H9 (cell line): ENCODE measurements around the gene JAML. TPM values are rescaled to one million over a fixed set of nuclear protein-coding genes. Genes with fewer than 3 reads are reported as not detected.

ENCODE experiments used
- DNase-seq: peaks from one replicate; pipeline ENCODE4 v3.0.0-alpha.2; 2017
- H2AFZ ChIP-seq: one replicate; pipeline ENCODE4 v1.6.1; 2013; ENCODE audit warnings: mild to moderate bottlenecking, low read length, control low read depth, moderate library complexity
- H2AK5ac ChIP-seq: 2 replicates; pipeline ENCODE4 v1.6.1; 2013; ENCODE audit warnings: low read length, control low read depth, mixed read lengths; ENCODE audit not compliant: insufficient read length
- H2BK120ac ChIP-seq: one replicate; pipeline ENCODE4 v1.6.1; 2013; ENCODE audit warnings: low read depth, mild to moderate bottlenecking, low read length, control low read depth, inconsistent platforms; ENCODE audit not compliant: poor library complexity, severe bottlenecking
- H2BK12ac ChIP-seq: 2 replicates; pipeline ENCODE4 v1.6.1; 2013; ENCODE audit warnings: low read length, control low read depth, mixed read lengths, low read depth; ENCODE audit not compliant: insufficient read length
- H2BK15ac ChIP-seq: 2 replicates; pipeline ENCODE4 v1.6.1; 2013; ENCODE audit warnings: low read depth, low read length, control low read depth
- H2BK20ac ChIP-seq: one replicate; pipeline ENCODE4 v1.6.1; 2013; ENCODE audit warnings: low read depth, mild to moderate bottlenecking, low read length, control low read depth, inconsistent platforms; ENCODE audit not compliant: poor library complexity, severe bottlenecking
- H2BK5ac ChIP-seq: 2 replicates; pipeline ENCODE4 v1.6.1; 2013; ENCODE audit warnings: low read length, control low read depth, mixed read lengths; ENCODE audit not compliant: insufficient read length
- H3K14ac ChIP-seq: 2 replicates; pipeline ENCODE4 v1.6.1; 2013; ENCODE audit warnings: low read length, control low read depth; ENCODE audit not compliant: insufficient read depth
- H3K18ac ChIP-seq: 2 replicates; pipeline ENCODE4 v1.6.1; 2013; ENCODE audit warnings: low read depth, mild to moderate bottlenecking, mixed read lengths, low read length, control low read depth; ENCODE audit not compliant: insufficient read length
- H3K23ac ChIP-seq: 2 replicates; pipeline ENCODE4 v1.6.1; 2013; ENCODE audit warnings: low read length, control low read depth, mixed read lengths, low read depth; ENCODE audit not compliant: insufficient read length
- H3K23me2 ChIP-seq: 2 replicates; pipeline ENCODE4 v1.6.1; 2013; ENCODE audit warnings: low read depth, mild to moderate bottlenecking, mixed read lengths, low read length, control low read depth; ENCODE audit not compliant: insufficient read length, poor library complexity, severe bottlenecking
- H3K27ac ChIP-seq: 2 replicates; pipeline ENCODE4 v1.5.1; 2013; ENCODE audit warnings: low read length, control low read depth, mixed read lengths, low read depth; ENCODE audit not compliant: insufficient read length
- H3K27me3 ChIP-seq: 2 replicates; pipeline ENCODE4 v1.6.1; 2013; ENCODE audit warnings: low read length, control low read depth, inconsistent platforms; ENCODE audit not compliant: insufficient read depth
- H3K4ac ChIP-seq: 2 replicates; pipeline ENCODE4 v1.6.1; 2013; ENCODE audit warnings: low read depth, mild to moderate bottlenecking, control low read depth, inconsistent platforms, low read length, moderate library complexity
- H3K4me1 ChIP-seq: 2 replicates; pipeline ENCODE4 v1.6.1; 2013; ENCODE audit warnings: low read length, control low read depth, inconsistent platforms; ENCODE audit not compliant: insufficient read depth
- H3K4me2 ChIP-seq: 2 replicates; pipeline ENCODE4 v1.6.1; 2013; ENCODE audit warnings: low read length, control low read depth, mixed read lengths; ENCODE audit not compliant: insufficient read length, insufficient read depth
- H3K56ac ChIP-seq: 2 replicates; pipeline ENCODE4 v1.6.1; 2013; ENCODE audit warnings: low read depth, mild to moderate bottlenecking, mixed read lengths, low read length, control low read depth; ENCODE audit not compliant: insufficient read length
- H3K79me1 ChIP-seq: 2 replicates; pipeline ENCODE4 v1.6.1; 2013; ENCODE audit warnings: low read depth, mild to moderate bottlenecking, moderate library complexity, low read length, control low read depth, inconsistent platforms; ENCODE audit not compliant: insufficient read depth, poor library complexity, severe bottlenecking
- H3K79me2 ChIP-seq: 2 replicates; pipeline ENCODE4 v1.6.1; 2013; ENCODE audit warnings: low read length, control low read depth, inconsistent platforms; ENCODE audit not compliant: insufficient read depth
- H3K9ac ChIP-seq: 2 replicates; pipeline ENCODE4 v1.6.1; 2013; ENCODE audit warnings: low read length, control low read depth, mixed read lengths; ENCODE audit not compliant: insufficient read length; ENCODE audit errors: extremely low read depth
- H3K9me3 ChIP-seq: one replicate; pipeline ENCODE4 v1.6.1; 2013; ENCODE audit warnings: low read depth, low read length, inconsistent platforms; ENCODE audit not compliant: control insufficient read depth
- H3T11ph ChIP-seq: one replicate; pipeline ENCODE4 v1.6.1; 2013; ENCODE audit warnings: mild to moderate bottlenecking, low read length, control low read depth, inconsistent platforms
- H4K20me1 ChIP-seq: one replicate; pipeline ENCODE4 v1.6.1; 2013; ENCODE audit not compliant: control insufficient read depth, insufficient read length, insufficient read depth
- H4K5ac ChIP-seq: 2 replicates; pipeline ENCODE4 v1.6.1; 2013; ENCODE audit warnings: low read depth, mild to moderate bottlenecking, mixed read lengths, low read length, control low read depth; ENCODE audit not compliant: insufficient read length
- H4K8ac ChIP-seq: replicated peaks from 2 replicates; pipeline ENCODE4 v1.6.1; 2013; ENCODE audit warnings: low read length, control low read depth, mixed read lengths, low read depth; ENCODE audit not compliant: insufficient read length
- H4K91ac ChIP-seq: 2 replicates; pipeline ENCODE4 v1.6.1; 2013; ENCODE audit warnings: low read depth, mild to moderate bottlenecking, moderate library complexity, mixed read lengths, low read length, control low read depth; ENCODE audit not compliant: insufficient read length
- H3K27ac Mint-ChIP-seq, 3 experiments: 2 replicates in 2 of 3; 3 replicates in 1 of 3; pipeline ENCODE4 v1.8.0; 2020 to 2021; ENCODE audit warnings: mixed read lengths in 3 of 3, mild to moderate bottlenecking in 1 of 3, moderate library complexity in 1 of 3
- H3K27me3 Mint-ChIP-seq: 2 replicates; pipeline ENCODE4 v1.8.0; 2021; ENCODE audit warnings: low read depth, mild to moderate bottlenecking, moderate library complexity, mixed read lengths
- H3K36me3 Mint-ChIP-seq, 3 experiments: 2 replicates in 2 of 3; 3 replicates in 1 of 3; pipeline ENCODE4 v1.8.0; 2020 to 2021; ENCODE audit warnings: low read depth in 3 of 3, mixed read lengths in 3 of 3; ENCODE audit not compliant: insufficient read depth in 1 of 3
- H3K4me1 Mint-ChIP-seq, 2 experiments: 2 replicates each; pipeline ENCODE4 v1.8.0; 2020; ENCODE audit warnings: mixed read lengths in 2 of 2
- H3K4me3 Mint-ChIP-seq, 2 experiments: 2 replicates in 1 of 2; 3 replicates in 1 of 2; pipeline ENCODE4 v1.8.0; 2020 to 2021; ENCODE audit warnings: mild to moderate bottlenecking in 2 of 2, mixed read lengths in 2 of 2, moderate library complexity in 1 of 2
- H3K9me3 Mint-ChIP-seq, 2 experiments: 2 replicates in 1 of 2; 3 replicates in 1 of 2; pipeline ENCODE4 v1.8.0; 2020; ENCODE audit warnings: mild to moderate bottlenecking in 2 of 2, mixed read lengths in 2 of 2, moderate library complexity in 1 of 2
- WGBS: extraction: QIAGEN DNeasy Blood & Tissue Kit; methylation state at CpG from one replicate; pipeline ENCODE4 v1.1.7; 2013; ENCODE audit warnings: missing lambda C conversion rate, low lambda C conversion rate, mixed read lengths; ENCODE audit not compliant: insufficient read length; ENCODE audit errors: extremely low coverage; 5-methylcytosine and 5-hydroxymethylcytosine counted together
- total RNA-seq: library from RNA; stranded (reverse); gene quantifications from 2 replicates; pipeline ENCODE4 v1.2.1, GENCODE V29; 2021
- TF ChIP-seq, protein P1 (sequence below): fragments of 200-600 bp; sonication (generic); conservative IDR thresholded peaks from 3 replicates; pipeline ENCODE4 v1.8.0; 2021; ENCODE audit warnings: antibody characterized with exemption, mild to moderate bottlenecking

Gene JAML
- total RNA-seq, 1 experiment from 2014 or later, result 0.48 TPM

DNA sequence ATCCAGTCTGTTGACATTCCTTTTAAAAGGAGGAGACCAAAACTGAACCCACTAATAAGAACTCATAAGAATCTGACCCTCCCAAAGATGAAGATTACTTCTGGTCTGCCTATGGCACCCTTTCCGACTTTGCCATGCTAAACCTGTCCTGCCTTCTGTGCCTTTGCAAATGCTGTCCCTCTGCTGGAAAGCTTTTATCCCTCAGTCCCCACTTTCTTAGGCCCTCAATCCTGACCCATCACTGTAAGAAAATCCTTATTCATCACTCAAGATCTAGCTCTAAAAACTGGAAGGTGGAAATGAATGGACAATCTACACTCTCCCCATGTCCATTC lies 16.9 kb upstream of the JAML start:
- H3K56ac ChIP-seq, result no peak overlapping the region

More for the DNA sequence above, 16.9 kb upstream of the JAML start:
- H2BK12ac ChIP-seq, result no peak overlapping the region
- H3K9me3 ChIP-seq, result no peaks in the 10 kb centered on the region
- DNase-seq, result no peak
- no peaks in the 10 kb centered on the region for H4K20me1 ChIP-seq
- H3T11ph ChIP-seq, result no peak overlapping the region
- Mint-ChIP-seq H3K36me3 (no peaks in the 10 kb centered on the region), H3K27ac (no peak overlapping the region), H3K4me3 (no peak overlapping the region), H3K4me1 (peaks cover 13 to 23% of the 10 kb centered on the region in 2 experiments), H3K9me3 (no peaks in the 10 kb centered on the region), H3K27me3 (peaks cover 31% of the 10 kb centered on the region)
- no peak overlapping the region for H4K8ac ChIP-seq
- H2BK15ac ChIP-seq, result no peak overlapping the region
- no peak overlapping the region for H3K14ac ChIP-seq
- H3K79me2 ChIP-seq, result no peaks in the 10 kb centered on the region
- no peak overlapping the region for H4K91ac ChIP-seq
- no peak overlapping the region for H2BK120ac ChIP-seq
- H3K4me1 ChIP-seq, result peaks cover 6% of the 10 kb centered on the region; the same call in 1 of the 2 replicates
- no peak overlapping the region for H3K23ac ChIP-seq
- H2BK5ac ChIP-seq, result no peak overlapping the region
- H2AFZ ChIP-seq, result no peak overlapping the region
- no peak overlapping the region for H3K9ac ChIP-seq
- no peak overlapping the region for H3K27ac ChIP-seq
- H3K18ac ChIP-seq, result no peak overlapping the region
- H4K5ac ChIP-seq, result no peak overlapping the region
- H2BK20ac ChIP-seq, result no peak overlapping the region
- H3K27me3 ChIP-seq, result no peaks in the 10 kb centered on the region
- H3K4ac ChIP-seq, result no peak overlapping the region
- no peak overlapping the region for H2AK5ac ChIP-seq
- TF ChIP-seq, protein P1, sequence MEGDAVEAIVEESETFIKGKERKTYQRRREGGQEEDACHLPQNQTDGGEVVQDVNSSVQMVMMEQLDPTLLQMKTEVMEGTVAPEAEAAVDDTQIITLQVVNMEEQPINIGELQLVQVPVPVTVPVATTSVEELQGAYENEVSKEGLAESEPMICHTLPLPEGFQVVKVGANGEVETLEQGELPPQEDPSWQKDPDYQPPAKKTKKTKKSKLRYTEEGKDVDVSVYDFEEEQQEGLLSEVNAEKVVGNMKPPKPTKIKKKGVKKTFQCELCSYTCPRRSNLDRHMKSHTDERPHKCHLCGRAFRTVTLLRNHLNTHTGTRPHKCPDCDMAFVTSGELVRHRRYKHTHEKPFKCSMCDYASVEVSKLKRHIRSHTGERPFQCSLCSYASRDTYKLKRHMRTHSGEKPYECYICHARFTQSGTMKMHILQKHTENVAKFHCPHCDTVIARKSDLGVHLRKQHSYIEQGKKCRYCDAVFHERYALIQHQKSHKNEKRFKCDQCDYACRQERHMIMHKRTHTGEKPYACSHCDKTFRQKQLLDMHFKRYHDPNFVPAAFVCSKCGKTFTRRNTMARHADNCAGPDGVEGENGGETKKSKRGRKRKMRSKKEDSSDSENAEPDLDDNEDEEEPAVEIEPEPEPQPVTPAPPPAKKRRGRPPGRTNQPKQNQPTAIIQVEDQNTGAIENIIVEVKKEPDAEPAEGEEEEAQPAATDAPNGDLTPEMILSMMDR, result no peak
- no CpG with 5 or more reads among the region's 1 CpG for WGBS
- no peak overlapping the region for H3K4me2 ChIP-seq
- H3K79me1 ChIP-seq, result no peaks in the 10 kb centered on the region
- H3K23me2 ChIP-seq, result no peaks in the 10 kb centered on the region
